ENCODE data around the gene TNPO1. TPM values are rescaled to one million over a fixed set of nuclear protein-coding genes. Genes with fewer than 3 reads are reported as not detected.

Gene TNPO1
- total and polyA plus RNA-seq, 2 of the 13 experiments (the other 11 are each of a cell fraction or from before 2014, with no cell fraction given): 26.7 to 123 TPM

DNA sequence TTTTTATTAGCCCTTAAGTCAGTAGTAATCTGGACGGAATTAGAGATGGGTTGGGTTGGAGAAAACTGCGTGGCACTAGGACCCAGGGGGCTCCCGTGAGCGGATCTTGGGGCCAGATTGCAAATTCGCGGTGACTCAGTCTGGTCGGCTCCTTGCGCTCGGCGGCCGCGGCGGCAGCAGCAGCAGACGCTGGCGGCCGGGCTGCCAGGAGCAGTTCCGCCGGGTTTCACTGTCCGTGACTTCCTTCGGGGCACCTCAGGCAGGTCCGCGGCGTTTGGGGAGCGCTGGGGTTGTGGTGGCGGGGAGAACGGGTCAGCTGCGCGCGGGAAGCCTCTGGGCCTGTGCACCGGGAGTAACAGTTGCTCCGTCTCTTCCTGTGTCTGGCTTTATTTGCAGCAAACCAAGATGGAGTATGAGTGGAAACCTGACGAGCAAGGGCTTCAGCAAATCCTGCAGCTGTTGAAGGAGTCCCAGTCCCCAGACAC is 31.6 kb downstream of the TNPO1 start (continued):
- TF ChIP-seq, protein P1, sequence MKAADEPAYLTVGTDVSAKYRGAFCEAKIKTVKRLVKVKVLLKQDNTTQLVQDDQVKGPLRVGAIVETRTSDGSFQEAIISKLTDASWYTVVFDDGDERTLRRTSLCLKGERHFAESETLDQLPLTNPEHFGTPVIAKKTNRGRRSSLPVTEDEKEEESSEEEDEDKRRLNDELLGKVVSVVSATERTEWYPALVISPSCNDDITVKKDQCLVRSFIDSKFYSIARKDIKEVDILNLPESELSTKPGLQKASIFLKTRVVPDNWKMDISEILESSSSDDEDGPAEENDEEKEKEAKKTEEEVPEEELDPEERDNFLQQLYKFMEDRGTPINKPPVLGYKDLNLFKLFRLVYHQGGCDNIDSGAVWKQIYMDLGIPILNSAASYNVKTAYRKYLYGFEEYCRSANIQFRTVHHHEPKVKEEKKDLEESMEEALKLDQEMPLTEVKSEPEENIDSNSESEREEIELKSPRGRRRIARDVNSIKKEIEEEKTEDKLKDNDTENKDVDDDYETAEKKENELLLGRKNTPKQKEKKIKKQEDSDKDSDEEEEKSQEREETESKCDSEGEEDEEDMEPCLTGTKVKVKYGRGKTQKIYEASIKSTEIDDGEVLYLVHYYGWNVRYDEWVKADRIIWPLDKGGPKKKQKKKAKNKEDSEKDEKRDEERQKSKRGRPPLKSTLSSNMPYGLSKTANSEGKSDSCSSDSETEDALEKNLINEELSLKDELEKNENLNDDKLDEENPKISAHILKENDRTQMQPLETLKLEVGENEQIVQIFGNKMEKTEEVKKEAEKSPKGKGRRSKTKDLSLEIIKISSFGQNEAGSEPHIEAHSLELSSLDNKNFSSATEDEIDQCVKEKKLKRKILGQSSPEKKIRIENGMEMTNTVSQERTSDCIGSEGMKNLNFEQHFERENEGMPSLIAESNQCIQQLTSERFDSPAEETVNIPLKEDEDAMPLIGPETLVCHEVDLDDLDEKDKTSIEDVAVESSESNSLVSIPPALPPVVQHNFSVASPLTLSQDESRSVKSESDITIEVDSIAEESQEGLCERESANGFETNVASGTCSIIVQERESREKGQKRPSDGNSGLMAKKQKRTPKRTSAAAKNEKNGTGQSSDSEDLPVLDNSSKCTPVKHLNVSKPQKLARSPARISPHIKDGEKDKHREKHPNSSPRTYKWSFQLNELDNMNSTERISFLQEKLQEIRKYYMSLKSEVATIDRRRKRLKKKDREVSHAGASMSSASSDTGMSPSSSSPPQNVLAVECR (CRISPR knock-in tag; IDR thresholded peaks at IDR 0.05; ENCODE audit: borderline replicate concordance): peak; percentile 83
- TF ChIP-seq ZNF7 (CRISPR knock-in tag; IDR thresholded peaks at IDR 0.05) (no peak), PREB (CRISPR knock-in tag; IDR thresholded peaks at IDR 0.05) (no peak), PAX8 (CRISPR knock-in tag; IDR thresholded peaks at IDR 0.05; ENCODE audit: borderline replicate concordance) (no peak), SETDB1 (CRISPR knock-in tag; IDR thresholded peaks at IDR 0.05; ENCODE audit: borderline replicate concordance) (no peak), HES4 (CRISPR knock-in tag; IDR thresholded peaks at IDR 0.05; ENCODE audit: borderline replicate concordance) (peak; percentile 76), ASH2L (IDR thresholded peaks at IDR 0.05; ENCODE audit: insufficient read length, low read depth, low read length) (peak; percentile 93), TCF7 (IDR thresholded peaks at IDR 0.05; ENCODE audit: low read depth) (no peak), ZNF646 (CRISPR knock-in tag; IDR thresholded peaks at IDR 0.05) (no peak)
- TF ChIP-seq, protein P2, sequence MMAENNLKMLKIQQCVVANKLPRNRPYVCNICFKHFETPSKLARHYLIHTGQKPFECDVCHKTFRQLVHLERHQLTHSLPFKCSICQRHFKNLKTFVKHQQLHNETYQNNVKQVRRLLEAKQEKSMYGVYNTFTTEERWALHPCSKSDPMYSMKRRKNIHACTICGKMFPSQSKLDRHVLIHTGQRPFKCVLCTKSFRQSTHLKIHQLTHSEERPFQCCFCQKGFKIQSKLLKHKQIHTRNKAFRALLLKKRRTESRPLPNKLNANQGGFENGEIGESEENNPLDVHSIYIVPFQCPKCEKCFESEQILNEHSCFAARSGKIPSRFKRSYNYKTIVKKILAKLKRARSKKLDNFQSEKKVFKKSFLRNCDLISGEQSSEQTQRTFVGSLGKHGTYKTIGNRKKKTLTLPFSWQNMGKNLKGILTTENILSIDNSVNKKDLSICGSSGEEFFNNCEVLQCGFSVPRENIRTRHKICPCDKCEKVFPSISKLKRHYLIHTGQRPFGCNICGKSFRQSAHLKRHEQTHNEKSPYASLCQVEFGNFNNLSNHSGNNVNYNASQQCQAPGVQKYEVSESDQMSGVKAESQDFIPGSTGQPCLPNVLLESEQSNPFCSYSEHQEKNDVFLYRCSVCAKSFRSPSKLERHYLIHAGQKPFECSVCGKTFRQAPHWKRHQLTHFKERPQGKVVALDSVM (CRISPR knock-in tag; IDR thresholded peaks at IDR 0.05): 0 out of 2 replicates have a peak, but pooled peaks have one; percentile 7
- TF ChIP-seq, protein P3, sequence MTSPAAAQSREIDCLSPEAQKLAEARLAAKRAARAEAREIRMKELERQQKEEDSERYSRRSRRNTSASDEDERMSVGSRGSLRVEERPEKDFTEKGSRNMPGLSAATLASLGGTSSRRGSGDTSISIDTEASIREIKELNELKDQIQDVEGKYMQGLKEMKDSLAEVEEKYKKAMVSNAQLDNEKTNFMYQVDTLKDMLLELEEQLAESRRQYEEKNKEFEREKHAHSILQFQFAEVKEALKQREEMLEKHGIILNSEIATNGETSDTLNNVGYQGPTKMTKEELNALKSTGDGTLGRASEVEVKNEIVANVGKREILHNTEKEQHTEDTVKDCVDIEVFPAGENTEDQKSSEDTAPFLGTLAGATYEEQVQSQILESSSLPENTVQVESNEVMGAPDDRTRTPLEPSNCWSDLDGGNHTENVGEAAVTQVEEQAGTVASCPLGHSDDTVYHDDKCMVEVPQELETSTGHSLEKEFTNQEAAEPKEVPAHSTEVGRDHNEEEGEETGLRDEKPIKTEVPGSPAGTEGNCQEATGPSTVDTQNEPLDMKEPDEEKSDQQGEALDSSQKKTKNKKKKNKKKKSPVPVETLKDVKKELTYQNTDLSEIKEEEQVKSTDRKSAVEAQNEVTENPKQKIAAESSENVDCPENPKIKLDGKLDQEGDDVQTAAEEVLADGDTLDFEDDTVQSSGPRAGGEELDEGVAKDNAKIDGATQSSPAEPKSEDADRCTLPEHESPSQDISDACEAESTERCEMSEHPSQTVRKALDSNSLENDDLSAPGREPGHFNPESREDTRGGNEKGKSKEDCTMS (CRISPR knock-in tag; conservative IDR thresholded peaks at IDR 0.05): 0 out of 2 replicates have a peak, but pooled peaks have one; percentile 27
